HuH-7.5 (cell line): Measurements from ENCODE around the gene TLE1.
"Not testable (repeated sequence)": the region's sequence is repeated elsewhere in the genome, so short reads cannot be mapped to it uniquely, and the experiment has no call there.

Source experiments
- DNase-seq: peaks from one replicate; pipeline ENCODE4 v3.0.0; 2011; ENCODE audit warnings: low spot score

TLE1 gene

DNA sequence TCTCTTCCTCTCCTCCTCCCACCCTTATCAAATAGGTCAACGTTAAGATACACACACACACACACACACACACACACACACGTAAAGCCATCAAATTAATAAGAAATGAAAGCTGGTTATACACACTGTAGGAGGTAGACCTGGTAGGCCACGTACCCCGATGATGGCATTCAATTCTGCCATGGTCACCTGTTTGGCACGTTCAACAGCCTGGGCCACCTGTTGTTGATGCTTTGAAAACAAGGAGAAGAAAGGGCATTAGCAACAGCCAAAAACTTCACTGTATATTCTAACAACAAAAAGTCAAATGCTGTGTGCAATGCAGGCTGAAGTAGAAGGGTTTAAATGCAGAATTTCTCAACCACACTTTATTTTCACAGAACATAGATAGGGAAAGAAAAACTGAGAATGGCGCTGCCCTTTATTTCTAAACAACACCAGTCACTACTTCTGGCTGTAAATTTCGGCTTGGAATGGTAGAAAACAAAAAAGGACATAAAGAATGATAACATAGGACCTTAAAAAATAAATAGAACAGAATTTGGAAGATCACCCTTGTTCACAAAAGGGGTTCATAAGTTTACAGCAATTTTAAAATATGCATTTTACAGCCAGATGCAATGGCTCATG lies 37.2 kb downstream of the TLE1 start:
- DNase-seq, result no peak

DNA sequence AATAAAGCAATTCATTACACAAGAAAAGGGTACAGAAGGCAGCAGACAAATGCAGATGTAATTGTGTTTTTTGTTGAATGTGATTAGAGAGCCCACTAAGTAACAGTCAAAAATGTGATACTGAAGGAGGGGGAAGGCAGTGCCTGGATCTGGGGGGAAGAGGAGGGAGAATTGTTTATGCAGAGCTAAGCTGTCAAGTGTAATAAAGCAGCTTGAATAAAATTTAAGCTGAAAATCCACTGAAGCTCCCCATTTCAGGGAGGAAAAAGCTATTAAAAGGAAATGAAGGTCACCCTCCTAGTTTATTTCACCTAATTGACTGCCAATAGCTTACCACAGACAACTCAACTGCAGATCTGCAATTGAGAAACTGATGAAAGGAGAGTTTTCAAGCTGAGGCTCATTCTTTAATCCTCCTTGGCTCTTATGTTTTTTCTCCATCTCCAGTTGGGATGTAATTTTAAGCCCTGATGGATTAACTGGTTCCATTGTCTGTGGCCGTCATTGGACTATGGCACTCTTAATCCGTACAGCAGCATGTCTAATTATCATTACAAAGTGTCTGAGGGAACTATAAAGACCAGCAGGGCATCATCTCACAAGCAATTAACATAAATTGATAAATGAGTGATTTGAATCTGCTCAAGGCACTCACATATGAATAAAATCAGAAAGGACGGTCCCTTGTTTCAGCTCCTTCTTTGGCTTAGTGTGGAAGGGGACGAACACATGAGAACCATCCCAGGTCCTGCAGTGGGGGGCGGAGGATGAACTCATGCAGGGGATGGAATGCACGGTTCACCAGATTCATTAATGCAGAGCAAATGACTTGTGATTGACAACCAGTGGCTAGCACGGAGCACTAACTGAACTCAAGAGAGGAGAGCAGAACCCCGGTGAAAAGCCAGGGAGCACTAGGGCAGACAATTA lies 38.5 kb downstream of the TLE1 start:
- no peak for DNase-seq

DNA sequence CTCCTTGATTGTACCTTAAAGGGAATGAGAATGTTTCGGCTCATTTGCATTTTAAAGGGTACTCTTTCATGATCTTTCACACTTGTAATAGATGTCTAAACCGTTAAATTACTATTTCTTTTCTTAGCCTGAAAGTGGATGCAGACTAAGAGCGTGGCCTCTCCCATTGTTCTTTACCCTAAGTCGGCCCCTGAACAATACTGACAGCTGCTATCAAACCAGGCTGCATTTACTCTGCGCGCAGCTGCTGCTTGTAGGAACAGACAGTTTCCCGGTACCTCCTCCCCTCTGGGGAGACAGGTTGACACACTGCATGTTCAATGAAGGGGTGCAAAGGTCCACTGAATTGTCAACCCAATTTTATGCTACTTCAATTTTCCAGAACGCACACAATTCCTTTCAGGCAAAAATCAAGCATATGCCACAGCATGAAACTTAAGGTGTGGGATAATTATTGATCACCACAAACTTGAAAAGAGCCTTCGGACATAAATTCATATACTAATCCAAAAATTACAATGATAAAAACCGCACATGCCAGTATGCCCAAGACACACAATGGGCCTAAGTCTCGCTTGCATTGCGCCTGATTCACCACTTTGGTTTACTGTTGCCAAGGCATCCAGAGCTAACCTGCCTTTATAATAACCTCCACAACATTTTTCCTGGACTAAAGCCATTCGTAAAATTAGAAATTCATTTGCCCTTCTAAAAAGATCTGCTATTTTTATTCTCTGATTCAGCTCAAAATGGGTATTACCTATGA lies 39.7 kb downstream of the TLE1 start:
- DNase-seq, result no peak

DNA sequence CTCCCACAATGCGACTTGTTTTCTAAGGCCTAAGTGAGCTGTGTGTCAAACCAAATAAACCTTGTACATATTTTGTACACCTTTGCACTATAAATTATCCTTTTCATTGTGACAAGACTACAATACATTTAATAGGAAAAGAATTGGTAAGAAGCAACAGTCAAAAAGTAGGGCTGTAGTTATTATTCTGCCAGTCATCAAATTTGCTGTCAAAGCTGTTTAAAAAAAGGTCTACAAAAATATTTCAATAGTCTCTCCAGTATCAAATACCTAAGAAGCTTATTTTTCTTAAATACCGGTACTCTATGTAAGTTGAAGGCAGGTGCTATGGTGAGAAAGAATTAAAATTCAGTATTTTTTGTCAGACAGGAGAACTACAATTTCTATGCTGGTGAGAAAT lies 40.5 kb downstream of the TLE1 start:
- no peak for DNase-seq

DNA sequence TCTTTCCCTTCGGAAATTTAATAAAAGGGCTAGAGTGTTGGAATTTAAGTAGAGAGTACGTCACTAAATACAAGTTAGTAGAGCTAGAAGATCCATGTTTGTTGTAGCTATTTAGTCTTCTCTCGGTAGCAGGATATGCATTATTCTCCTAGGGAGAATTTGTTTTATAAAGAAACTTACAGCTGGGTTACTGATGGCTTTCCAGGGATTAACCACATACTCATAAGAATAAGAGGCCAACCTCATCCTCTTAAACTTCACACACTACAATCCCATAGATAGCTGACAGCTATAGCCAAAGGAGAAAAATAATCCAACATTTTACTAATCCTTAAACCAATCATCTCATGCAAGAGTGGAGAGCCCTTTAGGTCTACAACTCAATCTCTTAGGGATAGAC lies 43.0 kb downstream of the TLE1 start:
- no peak for DNase-seq

DNA sequence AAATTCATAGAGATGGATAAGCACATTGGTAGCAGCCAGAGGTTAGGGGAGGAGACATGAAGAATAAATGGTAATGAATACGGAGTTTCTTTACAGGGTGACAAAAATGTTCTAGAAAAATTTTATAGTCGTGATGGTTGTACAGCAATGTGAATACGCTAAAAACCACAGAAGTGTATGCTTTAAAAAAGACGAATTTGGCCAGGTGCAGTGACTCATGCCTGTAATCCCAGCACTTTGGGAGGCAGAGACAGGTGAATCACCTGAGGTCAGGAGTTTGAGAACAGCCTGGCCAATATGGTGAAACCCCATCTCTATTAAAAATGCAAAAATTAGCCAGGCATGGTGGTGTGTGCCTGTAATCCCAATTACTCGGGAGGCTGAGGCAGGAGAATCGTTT lies 44.8 kb downstream of the TLE1 start:
- not testable (repeated sequence) for DNase-seq

DNA sequence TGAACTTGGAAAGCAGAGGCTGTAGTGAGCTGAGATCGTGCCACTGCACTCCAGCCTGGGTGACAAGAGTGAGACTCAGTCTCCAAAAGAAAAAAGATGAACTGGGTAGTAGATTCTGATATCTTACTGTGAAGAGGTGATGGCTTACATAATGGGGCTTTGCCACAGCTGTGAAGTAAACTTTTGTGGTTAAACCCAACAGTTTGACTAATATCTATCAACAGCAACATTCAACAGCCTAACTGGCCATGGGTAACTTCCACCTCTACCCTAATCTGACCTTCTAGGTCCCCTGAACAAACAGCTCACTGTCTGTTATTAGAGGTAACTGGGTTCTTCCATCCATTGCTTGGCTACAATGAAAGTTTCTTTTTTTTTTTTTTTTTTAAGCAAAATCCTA lies 52.1 kb downstream of the TLE1 start:
- DNase-seq, result no peak

DNA sequence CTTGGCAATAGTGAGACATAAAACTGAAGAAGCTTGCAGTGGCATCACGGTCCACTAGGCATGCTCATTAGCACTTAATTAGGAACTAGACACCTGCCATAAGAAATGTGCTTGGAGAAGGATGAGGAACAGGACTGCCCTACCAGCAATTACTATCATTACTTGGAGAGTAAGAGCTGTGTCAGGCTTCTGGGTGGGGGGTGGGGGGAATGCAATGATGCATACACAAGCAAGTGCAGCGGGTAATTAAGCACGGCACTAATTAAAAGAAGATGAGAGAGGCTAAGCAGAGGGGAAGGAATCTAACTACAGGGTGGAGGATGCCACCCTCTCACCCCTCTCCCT lies 53.1 kb downstream of the TLE1 start:
- no peak for DNase-seq

DNA sequence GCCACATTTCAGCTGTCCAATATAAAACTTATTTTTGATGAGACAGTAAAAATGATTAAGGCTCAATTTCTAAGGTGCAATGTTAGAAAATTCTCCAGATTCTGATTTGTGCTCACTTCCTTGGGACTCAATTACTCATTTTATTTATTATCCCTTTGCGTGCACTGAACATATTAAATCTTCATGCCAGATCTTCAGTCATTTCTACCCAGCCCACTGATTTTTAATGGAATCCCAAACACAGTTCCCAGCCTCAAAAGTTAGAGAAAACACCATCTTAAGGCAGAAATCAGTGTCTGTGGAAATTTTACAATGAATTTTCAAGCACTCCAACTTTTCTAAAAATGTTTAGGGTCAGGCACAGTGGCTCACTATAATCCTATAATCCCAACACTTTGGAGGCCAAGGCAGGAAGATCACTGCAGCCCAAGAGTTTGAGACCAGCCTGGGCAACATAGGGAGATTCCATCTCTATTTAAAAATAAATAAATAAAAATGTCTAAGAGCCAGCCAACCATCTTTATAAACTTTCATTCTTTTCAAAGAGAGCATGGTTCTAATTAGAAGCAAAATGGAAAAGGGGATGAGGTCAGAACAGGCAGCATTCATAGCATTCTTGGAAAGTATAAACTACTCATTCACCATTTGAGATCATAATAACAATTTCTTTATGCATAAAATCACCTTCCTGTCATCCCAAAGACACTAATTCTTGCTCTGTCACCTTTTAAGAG lies 53.7 kb downstream of the TLE1 start:
- no peak for DNase-seq

DNA sequence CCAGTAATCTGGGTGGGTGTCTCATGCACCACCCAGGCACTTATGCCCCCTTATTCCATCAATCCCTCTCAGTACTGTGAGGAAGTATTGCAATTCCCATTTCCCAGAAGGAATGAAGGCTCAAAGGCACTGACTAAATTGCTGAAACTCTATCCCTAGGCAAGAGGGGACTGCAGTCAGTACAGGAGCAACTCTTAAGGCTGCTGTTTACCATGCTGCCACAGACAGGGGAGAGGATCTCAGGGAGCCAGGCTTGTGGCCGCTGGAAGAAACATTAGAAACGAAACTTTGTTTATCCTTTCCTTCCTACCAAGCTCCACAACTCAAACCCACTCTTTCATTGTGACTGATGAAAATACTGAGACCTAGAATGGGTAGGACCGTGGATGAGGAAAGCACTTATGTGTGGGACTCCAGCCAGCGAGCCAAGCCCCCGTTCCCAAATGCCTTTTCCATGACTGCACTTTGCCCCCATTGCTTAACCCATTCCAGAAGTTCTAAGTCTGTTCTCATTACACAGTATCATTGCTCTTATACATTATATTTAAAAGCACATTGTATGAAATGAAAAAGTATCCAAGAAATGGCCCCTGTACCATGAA lies 54.3 kb downstream of the TLE1 start:
- no peak for DNase-seq

DNA sequence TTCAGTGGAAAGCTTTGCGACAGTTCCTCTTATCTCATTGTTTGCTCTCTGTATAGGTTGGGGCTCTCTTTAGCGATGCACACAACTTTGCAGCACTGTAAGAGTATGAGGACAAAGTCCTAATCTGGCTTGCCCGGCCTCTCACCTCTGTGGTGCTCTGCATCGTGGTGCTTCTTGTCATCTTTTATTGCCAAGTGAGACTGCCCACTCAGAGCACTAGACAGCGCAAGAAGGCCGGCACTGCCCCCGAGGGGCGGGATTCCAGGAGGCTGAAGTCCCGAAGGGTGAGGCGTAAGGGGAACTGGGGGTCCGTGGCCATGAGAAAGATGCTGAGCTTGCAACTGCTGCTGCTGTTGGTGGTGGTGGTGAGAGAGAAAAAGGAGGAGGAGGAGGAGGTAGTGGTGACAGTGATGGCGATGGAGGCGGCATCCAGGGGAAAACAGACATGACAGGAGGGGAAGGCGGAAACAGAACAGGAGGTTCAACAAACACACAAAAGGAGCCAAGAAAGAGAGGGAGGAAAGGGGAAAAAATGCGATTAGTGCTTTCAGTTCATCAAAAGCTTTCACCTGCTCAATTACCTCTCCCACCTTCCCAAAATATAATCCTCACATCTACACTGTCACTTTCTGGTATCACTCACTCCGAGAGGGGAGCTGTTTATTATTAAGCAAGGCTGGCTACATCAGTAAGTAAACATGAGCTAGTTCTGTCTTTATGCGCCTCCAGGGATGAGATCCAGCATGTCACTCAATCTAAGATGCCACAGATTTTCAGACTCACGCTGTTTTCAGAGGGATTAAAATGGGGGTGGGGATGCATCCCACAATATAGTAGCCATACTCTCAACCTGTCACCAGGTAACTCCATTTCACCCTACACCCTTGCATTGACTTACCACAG lies 55.1 kb downstream of the TLE1 start:
- no peak for DNase-seq

DNA sequence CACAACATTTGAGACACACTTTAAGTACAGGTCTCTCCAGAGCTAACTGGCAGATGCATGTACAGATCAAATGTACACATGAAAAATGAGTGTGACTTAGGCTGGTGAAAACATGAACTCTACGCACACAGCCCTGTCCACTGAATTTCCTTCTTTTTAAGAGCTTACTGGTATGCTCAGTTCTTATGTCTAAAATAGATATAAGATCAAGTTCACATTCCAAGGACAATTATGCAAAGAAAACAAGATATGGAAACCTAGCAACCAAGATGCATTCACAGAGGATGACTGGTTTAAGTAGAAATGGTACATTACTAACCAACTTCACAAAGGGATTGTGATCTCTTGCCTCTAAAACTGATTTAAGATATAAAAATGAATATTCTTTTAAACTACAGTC lies 56.7 kb downstream of the TLE1 start:
- DNase-seq, result no peak

DNA sequence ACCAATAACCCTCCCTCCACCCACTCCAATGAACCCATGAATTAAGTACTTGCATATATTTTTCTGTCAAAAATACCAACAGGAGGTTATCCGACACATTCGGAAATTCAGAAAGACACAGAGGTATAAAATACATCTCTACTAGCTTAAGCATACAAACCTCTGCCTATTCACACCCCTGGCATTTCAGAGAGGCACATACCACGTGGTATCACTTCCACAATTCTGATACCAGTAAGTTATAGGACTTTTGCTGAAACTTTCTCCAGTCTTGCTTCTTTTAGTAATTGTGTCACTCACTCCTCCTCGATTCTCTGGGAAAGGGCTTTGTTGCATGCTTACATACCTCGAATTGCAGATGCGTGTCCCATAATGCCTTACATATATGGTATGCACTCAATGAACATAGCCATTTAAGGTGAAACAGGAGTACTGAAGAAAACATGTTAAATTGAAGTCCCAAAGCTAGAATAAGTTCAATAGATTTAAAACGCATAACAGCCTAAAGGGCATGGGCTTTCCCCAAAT lies 58.1 kb downstream of the TLE1 start:
- DNase-seq, result no peak

DNA sequence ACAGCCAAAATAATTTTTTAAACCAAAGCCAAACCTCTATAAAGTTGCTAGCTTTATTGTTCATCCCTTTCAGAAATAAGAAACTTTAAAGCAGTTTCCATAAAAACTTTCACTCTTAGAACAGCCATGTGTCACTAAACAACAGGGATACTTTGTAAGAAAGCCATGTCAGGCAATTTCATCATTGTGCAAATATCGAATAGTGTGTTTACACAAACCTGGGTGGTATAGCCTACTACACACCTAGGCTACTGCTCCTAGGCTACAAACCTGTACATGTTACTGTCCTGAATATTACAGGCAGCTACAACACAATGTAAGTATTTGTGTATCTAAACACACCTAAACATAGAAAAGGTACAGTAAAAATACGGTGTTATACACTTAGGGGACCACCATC lies 59.9 kb downstream of the TLE1 start:
- DNase-seq, result no peak

DNA sequence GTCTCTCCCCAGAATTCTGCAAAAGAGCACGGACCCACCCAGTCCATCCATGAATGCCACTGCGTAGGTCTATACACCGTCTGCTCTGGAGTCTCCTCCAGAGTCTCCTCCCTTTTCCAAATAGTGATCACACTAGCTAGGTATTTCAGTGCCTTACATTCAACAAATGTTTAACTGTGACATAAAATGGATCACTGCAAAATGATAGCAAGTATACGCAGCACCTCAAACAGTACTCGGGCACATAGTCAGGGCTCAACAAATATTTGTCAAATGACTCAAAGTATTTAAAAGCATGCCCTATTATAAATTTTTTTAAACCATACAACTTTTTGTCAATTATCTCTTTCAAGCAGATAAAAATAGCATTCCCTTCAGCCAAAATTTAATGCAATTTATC lies 60.5 kb downstream of the TLE1 start:
- no peak for DNase-seq

DNA sequence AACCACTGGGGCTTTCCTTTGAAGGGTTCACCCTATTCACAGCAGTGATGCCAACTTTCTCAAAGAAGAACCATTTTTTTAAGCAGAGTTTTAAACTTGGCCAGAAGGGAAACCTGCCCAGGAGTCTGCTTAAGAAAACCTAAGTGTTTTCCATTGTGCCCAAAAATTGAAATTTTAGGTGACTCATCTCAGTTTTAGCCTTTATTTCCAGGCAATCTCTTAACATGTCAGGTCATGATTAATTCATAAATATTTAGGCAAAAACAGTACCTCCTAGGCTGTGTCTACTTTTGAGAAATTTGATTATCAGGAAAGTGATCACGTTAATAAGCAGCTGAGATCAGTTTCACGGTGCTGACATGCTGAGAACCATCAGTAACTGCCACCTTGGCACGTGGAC lies 61.9 kb downstream of the TLE1 start:
- DNase-seq, result no peak

DNA sequence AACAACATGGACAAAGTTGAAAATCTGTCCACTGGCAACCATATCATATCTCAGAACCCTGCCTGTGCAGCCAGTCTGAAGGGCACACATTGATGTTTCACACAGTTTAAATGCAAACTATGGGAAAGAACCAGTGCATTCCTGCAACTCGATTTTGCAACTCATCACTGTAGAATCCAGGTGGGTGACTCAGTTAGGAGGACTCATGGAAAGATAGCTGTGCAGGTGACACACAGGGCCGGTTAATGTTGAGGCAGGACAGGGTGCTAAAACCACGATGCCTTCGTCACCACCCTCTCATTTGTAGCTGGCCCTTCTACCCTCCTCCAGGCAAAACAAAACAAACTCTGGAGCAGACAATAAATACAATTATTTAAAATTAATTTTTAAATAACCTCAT lies 62.8 kb downstream of the TLE1 start:
- DNase-seq, result no peak

DNA sequence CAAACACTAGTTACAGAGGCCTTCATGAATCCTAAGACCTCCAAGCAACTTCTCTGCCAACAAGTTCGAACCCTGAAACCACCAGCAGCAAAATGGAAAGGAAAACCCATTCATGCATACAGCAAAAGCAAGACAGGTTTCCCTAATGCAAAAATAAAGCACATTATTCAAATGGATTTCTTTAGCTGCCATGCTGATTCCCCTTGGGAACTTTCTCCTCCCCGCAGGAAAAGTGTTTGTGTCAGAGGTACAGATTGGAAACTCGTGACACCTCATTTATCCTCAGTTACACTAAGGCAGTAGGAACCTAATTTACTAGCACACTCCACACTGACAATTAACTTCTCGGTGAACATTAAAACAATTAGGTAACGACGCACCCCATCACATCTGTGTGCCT lies 63.4 kb downstream of the TLE1 start:
- DNase-seq, result no peak

DNA sequence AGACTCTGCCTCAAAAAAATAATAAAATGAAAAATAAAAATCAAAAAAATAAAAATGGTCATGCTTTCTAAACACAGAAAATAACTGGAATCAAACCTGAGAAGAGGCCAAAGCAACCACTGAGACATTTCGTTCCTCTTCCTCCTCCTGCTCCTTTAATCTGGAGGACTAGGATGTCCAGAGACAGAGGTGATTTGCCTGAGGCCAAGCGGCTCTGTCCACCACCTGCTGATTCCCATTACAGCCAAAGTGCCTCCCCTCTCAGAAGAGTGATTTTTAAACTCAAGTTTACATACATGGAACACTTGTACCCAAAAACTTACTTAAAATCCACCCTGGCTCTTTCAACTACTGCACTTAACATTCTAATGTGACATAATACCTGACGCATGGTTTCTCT lies 65.6 kb downstream of the TLE1 start:
- DNase-seq, result no peak

DNA sequence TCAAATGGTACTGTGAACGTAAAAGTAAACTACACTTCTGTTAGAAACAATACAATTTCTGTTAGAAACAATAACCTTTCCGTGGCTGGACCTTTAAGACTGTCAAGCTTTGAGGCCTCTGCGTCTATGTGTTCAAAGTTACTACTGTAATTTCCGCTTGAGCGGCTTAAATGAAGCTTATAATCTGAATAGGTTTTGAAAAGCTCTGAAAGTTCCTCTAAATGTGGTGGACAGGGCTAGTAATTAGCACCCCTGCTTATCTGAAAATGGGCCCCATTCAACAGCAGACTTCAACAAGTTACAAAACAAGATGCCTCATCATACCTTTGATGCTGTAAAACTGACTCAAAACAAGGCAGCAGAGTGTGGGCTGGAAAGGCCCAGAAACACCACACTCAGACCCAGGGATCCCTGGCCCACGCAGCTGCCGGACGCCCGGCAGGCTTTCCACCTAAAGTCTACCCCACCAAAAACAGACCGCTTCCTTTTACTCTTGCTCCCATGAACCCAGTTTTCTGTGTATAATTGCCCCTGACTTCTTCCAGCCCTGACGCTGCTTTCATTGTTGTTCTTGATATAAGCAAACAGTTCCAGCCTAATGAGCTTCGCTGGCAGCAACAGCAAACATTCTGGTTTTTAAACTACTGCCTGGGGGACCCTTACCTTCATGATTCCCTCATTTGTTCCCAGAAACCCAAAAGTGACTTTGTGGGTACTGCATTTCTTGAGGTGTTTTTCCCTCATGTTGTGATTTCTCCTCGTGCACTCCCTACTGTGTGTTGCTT lies 66.7 kb downstream of the TLE1 start:
- DNase-seq, result no peak
